OCI-LY3 (cell line): ENCODE data around the gene RAB11FIP4.

Experiments used
- H2AFZ ChIP-seq: fragments of 200-600, 300-600 bp; shearing (Covaris generic); 2 replicates; pipeline ENCODE4 v1.6.0; 2014; ENCODE audit warnings: antibody characterized with exemption, low read depth, low read length
- H3K27ac ChIP-seq: fragments of 200-600, 300-600 bp; sonication (generic); 2 replicates; pipeline ENCODE4 v1.5.1; 2014; ENCODE audit warnings: mild to moderate bottlenecking, low read length, moderate library complexity, mixed read lengths
- H3K27me3 ChIP-seq: fragments of 200-600, 300-600 bp; sonication (generic); 2 replicates; pipeline ENCODE4 v1.6.1; 2014; ENCODE audit warnings: low read depth, low read length, mixed read lengths
- H3K36me3 ChIP-seq: fragments of 200-600, 300-600 bp; sonication (generic); replicated peaks from 2 replicates; pipeline ENCODE3; 2014; ENCODE audit warnings: low read depth, low read length, mixed read lengths
- H3K4me1 ChIP-seq: fragments of 300-600, 200-600 bp; sonication (generic); 2 replicates; pipeline ENCODE4 v1.6.1; 2014; ENCODE audit warnings: low read length, mixed read lengths
- H3K4me2 ChIP-seq: fragments of 200-600, 300-600 bp; sonication (generic); 2 replicates; pipeline ENCODE4 v1.6.1; 2014; ENCODE audit warnings: low read length, mixed read lengths
- H3K4me3 ChIP-seq: fragments of 300-600, 200-600 bp; sonication (generic); 2 replicates; pipeline ENCODE4 v1.5.1; 2014; ENCODE audit warnings: antibody characterized with exemption, mild to moderate bottlenecking, low read length, moderate library complexity
- H3K79me2 ChIP-seq: fragments of 300-600, 200-600 bp; shearing (Covaris generic); 2 replicates; pipeline ENCODE4 v1.6.1; 2014; ENCODE audit warnings: mild to moderate bottlenecking, low read length, mixed read lengths
- H3K9ac ChIP-seq: fragments of 300-600, 200-600 bp; shearing (Covaris generic); 2 replicates; pipeline ENCODE4 v1.6.0; 2014; ENCODE audit warnings: mild to moderate bottlenecking, low read length, moderate library complexity
- H3K9me3 ChIP-seq: fragments of 200-600, 300-600 bp; shearing (Covaris generic); 2 replicates; pipeline ENCODE4 v1.6.1; 2014; ENCODE audit warnings: low read length, mixed read lengths; ENCODE audit not compliant: insufficient read depth
- H4K20me1 ChIP-seq: fragments of 200-600, 300-600 bp; sonication (generic); 2 replicates; pipeline ENCODE4 v1.6.1; 2016; ENCODE audit warnings: low read length, mixed read lengths; ENCODE audit not compliant: insufficient read depth
- EZH2phosphoT487 ChIP-seq: fragments of 200-600 bp; shearing (Covaris generic); IDR thresholded peaks from 2 replicates; pipeline ENCODE4 v1.6.1; 2018; ENCODE audit warnings: antibody characterized with exemption, mixed run types, low read depth
- TF ChIP-seq, protein P1 (sequence below): fragments of 200-600, 300-600 bp; sonication (generic); IDR thresholded peaks from 2 replicates; pipeline ENCODE4 v1.5.1; 2014; ENCODE audit warnings: antibody characterized with exemption, low read length, low read depth

The RAB11FIP4 gene

DNA sequence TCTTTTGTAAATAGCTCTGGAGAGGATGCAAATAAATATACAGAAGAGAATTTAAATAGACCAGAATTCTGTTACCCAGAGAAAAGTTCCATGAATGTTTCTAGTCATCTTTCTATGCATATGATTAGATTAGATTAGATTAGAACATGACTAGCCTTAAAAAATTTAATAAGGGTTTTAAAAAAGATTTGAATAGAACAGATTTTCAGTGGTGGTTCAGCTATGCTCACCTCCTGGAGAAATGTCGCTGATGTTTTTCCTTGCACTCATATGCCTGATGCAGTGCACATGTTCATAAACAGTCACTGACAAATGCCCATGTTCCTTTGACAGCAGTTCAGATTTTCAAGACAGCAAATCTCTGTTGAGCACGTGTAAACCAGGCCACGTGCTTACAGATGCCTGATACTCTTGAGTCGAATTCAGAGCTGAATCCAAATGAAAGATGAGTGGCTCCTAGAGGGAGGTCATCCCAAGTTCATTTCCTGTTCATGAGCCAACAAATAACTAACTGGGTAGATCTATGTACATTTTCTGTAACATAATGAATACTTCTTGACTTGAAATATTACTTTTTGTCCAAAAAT is 19.9 kb upstream of the RAB11FIP4 start:
- H3K4me2 ChIP-seq = no peak overlapping the region
- H3K9ac ChIP-seq = no peak overlapping the region
- TF ChIP-seq, protein P1, sequence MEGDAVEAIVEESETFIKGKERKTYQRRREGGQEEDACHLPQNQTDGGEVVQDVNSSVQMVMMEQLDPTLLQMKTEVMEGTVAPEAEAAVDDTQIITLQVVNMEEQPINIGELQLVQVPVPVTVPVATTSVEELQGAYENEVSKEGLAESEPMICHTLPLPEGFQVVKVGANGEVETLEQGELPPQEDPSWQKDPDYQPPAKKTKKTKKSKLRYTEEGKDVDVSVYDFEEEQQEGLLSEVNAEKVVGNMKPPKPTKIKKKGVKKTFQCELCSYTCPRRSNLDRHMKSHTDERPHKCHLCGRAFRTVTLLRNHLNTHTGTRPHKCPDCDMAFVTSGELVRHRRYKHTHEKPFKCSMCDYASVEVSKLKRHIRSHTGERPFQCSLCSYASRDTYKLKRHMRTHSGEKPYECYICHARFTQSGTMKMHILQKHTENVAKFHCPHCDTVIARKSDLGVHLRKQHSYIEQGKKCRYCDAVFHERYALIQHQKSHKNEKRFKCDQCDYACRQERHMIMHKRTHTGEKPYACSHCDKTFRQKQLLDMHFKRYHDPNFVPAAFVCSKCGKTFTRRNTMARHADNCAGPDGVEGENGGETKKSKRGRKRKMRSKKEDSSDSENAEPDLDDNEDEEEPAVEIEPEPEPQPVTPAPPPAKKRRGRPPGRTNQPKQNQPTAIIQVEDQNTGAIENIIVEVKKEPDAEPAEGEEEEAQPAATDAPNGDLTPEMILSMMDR = no peak
- no peak for TF ChIP-seq EZH2phosphoT487
- peaks cover 2% of the 10 kb centered on the region for H3K36me3 ChIP-seq
- no peaks in the 10 kb centered on the region for H3K27me3 ChIP-seq
- no peak overlapping the region for H3K27ac ChIP-seq
- no peak overlapping the region for H2AFZ ChIP-seq
- H3K4me3 ChIP-seq = no peak overlapping the region
- H4K20me1 ChIP-seq = no peaks in the 10 kb centered on the region
- no peaks in the 10 kb centered on the region for H3K9me3 ChIP-seq
- peaks cover 20% of the 10 kb centered on the region for H3K4me1 ChIP-seq
- no peaks in the 10 kb centered on the region for H3K79me2 ChIP-seq

DNA sequence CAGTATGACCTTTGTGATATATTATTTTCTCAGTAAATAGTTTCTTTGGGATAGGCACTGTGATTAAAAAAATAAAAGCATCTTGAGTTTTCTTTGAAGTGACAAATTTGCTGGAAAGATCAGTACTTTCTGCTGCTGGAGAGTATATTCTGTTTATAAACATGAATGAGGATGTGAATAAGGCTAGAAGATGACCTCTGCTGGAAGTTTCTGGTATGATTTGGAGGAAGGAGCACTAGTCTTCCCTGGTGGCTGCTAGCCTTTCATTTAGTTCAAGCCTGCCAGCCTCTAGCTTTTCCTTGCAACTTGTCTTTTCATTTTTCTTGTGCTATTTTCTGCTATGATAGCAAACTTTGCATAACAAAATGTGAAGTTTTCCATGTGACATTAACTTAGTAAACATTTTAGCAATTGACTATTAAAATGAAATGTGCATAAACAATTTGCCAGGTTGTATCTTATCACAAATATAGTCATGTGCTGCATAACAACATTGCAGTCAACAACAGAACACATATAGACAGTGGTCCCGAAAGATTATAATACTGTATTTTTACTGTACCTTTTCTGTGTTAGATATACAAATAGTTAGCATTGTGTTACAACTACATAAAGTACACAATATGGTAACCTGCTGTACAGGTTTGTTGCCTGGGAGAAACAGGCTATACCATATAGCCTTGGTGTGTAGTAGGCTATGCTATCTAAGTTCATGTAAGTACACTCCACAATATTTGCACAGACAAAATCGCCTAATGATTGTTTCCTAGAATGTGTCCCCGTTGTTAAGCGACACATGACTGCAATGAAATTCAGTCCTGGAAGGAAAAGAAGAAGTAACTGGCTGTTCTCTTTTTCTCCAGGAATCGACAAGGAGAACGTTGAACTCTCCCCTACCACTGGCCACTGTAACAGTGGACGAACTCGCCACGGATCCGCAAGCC is 18.1 kb upstream of the RAB11FIP4 start:
- no peak overlapping the region for H3K4me3 ChIP-seq
- no peaks in the 10 kb centered on the region for H3K27me3 ChIP-seq
- H3K9me3 ChIP-seq = no peaks in the 10 kb centered on the region

DNA sequence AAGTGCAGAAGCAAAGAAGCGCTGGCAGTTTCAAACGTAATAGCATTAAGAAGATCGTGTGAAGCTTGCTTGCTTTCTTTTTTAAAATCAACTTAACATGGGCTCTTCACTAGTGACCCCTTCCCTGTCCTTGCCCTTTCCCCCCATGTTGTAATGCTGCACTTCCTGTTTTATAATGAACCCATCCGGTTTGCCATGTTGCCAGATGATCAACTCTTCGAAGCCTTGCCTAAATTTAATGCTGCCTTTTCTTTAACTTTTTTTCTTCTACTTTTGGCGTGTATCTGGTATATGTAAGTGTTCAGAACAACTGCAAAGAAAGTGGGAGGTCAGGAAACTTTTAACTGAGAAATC is 17.4 kb upstream of the RAB11FIP4 start:
- H3K36me3 ChIP-seq = peaks cover 2% of the 10 kb centered on the region
- H3K27ac ChIP-seq = no peak overlapping the region
- no peaks in the 10 kb centered on the region for H3K27me3 ChIP-seq

More for the DNA sequence above, 18.1 kb upstream of the RAB11FIP4 start:
- no peak for TF ChIP-seq EZH2phosphoT487
- TF ChIP-seq, protein P1 = peak; percentile 75
- Histone ChIP-seq H3K4me1 (peaks cover 22% of the 10 kb centered on the region), H3K4me2 (no peak overlapping the region), H3K27ac (no peak overlapping the region), H4K20me1 (no peaks in the 10 kb centered on the region), H3K9ac (no peak overlapping the region), H2AFZ (no peak overlapping the region), H3K36me3 (peaks cover 2% of the 10 kb centered on the region), H3K79me2 (no peaks in the 10 kb centered on the region)

DNA sequence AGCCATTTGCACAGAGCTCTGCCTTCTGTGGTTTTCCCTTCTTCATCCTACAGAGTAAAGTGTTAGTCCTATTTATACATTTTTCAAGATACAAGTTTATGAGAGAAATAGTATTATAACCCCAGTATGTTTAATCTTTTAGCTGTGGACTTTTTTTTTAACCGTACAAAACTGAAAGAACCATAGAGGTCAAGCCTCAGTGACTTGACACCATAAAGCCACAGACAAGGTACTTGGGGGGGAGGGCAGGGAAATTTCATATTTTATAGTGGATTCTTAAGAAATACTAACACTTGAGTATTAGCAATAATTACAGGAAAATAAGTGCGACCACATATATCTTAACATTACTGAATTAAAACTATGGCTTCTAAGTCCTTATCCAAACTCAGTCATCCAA is 17.0 kb upstream of the RAB11FIP4 start:
- Histone ChIP-seq H3K4me2 (no peak overlapping the region), H3K27ac (no peak overlapping the region), H3K4me1 (peaks cover 28% of the 10 kb centered on the region)

More for the DNA sequence above, 17.4 kb upstream of the RAB11FIP4 start:
- no peak overlapping the region for H2AFZ ChIP-seq
- no peaks in the 10 kb centered on the region for H3K9me3 ChIP-seq
- H3K9ac ChIP-seq = no peak overlapping the region
- H3K4me2 ChIP-seq = no peak overlapping the region
- no peak overlapping the region for H3K4me3 ChIP-seq
- H3K4me1 ChIP-seq = peaks cover 28% of the 10 kb centered on the region
- H3K79me2 ChIP-seq = no peaks in the 10 kb centered on the region
- TF ChIP-seq EZH2phosphoT487 = no peak
- TF ChIP-seq, protein P1 = no peak
- H4K20me1 ChIP-seq = no peaks in the 10 kb centered on the region

More for the DNA sequence above, 17.0 kb upstream of the RAB11FIP4 start:
- Histone ChIP-seq H3K4me3 (no peak overlapping the region), H3K36me3 (peaks cover 2% of the 10 kb centered on the region), H3K79me2 (no peaks in the 10 kb centered on the region), H3K9ac (no peak overlapping the region), H2AFZ (no peak overlapping the region), H3K9me3 (no peaks in the 10 kb centered on the region), H4K20me1 (no peaks in the 10 kb centered on the region), H3K27me3 (no peaks in the 10 kb centered on the region)
- TF ChIP-seq, protein P1 = no peak
- TF ChIP-seq EZH2phosphoT487 = no peak
